Measurements from ENCODE around the gene PIGK.

Gene PIGK

DNA sequence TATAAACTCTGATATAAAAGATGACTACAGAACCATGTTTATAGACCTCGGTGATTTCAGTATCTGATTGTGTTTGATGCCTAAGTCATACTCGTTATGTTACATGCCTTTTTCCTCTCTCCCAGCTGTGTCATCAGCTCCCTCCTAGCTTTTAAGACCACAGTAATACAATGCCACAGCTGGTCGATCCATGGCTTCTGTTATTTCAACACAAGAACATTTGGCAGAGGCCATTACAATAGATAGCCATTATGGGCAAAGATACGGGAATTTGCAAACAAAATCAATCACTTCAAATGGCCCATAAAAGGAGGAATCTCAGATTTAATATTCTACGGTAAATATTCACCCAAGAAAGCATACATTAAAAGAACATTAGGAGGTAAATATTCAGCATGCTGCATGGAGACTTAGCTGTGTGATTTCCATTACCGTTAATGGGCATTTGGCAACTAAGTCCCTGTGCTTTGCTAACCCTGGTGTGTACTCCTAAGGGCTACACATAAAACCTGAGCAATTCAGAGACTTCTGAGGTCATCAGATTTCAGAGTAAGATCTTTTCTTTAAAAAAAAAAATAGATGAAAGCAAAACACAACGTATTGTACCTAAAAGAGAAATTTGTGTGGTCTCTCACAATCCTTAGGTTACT, 153.4 kb downstream of the PIGK start:
- Histone ChIP-seq H3K9ac (ENCODE audit: low read depth, low read length) (no peak overlapping the region), H3K9me3 (ENCODE audit: insufficient read depth, low read length, severe bottlenecking) (no peaks in the 10 kb centered on the region), H3K4me2 (ENCODE audit: insufficient read depth, low read length) (no peak overlapping the region), H3K79me2 (ENCODE audit: insufficient read depth, low read length) (no peaks in the 10 kb centered on the region), H3K27me3 (ENCODE audit: insufficient read depth, low read length, poor library complexity) (peaks cover 3% of the 10 kb centered on the region), H3K4me3 (ENCODE audit: low read depth in 1 of 2, low read length in 2 of 2) (no peak overlapping the region), H4K20me1 (ENCODE audit: insufficient read depth, low read length) (no peaks in the 10 kb centered on the region), H3K36me3 (ENCODE audit: insufficient read depth, low read length) (no peaks in the 10 kb centered on the region), H3K27ac (ENCODE audit: low read length) (no peak overlapping the region), H3K4me1 (ENCODE audit: insufficient read depth, low read length) (no peaks in the 10 kb centered on the region), H2AFZ (ENCODE audit: low read depth, low read length) (no peak overlapping the region)
- no peak for TF ChIP-seq EZH2 (IDR thresholded peaks at IDR 0.05; ENCODE audit: borderline replicate concordance, low read depth, low read length, severe bottlenecking)
- TF ChIP-seq, protein P1, sequence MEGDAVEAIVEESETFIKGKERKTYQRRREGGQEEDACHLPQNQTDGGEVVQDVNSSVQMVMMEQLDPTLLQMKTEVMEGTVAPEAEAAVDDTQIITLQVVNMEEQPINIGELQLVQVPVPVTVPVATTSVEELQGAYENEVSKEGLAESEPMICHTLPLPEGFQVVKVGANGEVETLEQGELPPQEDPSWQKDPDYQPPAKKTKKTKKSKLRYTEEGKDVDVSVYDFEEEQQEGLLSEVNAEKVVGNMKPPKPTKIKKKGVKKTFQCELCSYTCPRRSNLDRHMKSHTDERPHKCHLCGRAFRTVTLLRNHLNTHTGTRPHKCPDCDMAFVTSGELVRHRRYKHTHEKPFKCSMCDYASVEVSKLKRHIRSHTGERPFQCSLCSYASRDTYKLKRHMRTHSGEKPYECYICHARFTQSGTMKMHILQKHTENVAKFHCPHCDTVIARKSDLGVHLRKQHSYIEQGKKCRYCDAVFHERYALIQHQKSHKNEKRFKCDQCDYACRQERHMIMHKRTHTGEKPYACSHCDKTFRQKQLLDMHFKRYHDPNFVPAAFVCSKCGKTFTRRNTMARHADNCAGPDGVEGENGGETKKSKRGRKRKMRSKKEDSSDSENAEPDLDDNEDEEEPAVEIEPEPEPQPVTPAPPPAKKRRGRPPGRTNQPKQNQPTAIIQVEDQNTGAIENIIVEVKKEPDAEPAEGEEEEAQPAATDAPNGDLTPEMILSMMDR (IDR thresholded peaks at IDR 0.05; ENCODE audit: borderline replicate concordance, extremely low read depth, low read length, poor library complexity, severe bottlenecking) = no peak
- ATAC-seq (ENCODE audit: insufficient read depth, low read depth) = no peak
- no peak for DNase-seq

DNA sequence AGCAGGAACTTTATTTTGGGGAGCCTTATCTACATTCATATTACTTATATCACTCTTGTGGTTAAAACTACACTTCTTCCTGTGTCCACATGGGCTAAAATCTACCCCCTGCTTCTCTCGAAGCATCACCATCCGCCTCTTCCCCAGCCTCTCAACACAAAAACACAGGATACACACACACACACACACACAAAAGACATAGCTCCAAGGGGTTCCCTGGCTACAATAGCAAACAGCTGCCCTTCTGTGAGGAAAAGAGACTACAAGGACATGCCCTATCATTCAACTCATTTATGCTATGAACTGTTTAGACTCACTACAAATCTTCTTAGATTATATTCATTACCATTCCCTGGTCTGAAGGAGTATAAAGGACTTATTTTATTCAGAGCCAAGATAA, 155.0 kb downstream of the PIGK start:
- ATAC-seq (ENCODE audit: insufficient read depth, low read depth) (no peak), DNase-seq (no peak)
- TF ChIP-seq, protein P1 (IDR thresholded peaks at IDR 0.05; ENCODE audit: borderline replicate concordance, extremely low read depth, low read length, poor library complexity, severe bottlenecking) = no peak
- TF ChIP-seq EZH2 (IDR thresholded peaks at IDR 0.05; ENCODE audit: borderline replicate concordance, low read depth, low read length, severe bottlenecking) = no peak
- Histone ChIP-seq H2AFZ (ENCODE audit: low read depth, low read length) (no peak overlapping the region), H3K27me3 (ENCODE audit: insufficient read depth, low read length, poor library complexity) (no peaks in the 10 kb centered on the region), H3K36me3 (ENCODE audit: insufficient read depth, low read length) (no peaks in the 10 kb centered on the region), H3K4me2 (ENCODE audit: insufficient read depth, low read length) (no peak overlapping the region), H3K27ac (ENCODE audit: low read length) (no peak overlapping the region), H3K79me2 (ENCODE audit: insufficient read depth, low read length) (no peaks in the 10 kb centered on the region), H4K20me1 (ENCODE audit: insufficient read depth, low read length) (no peaks in the 10 kb centered on the region), H3K4me1 (ENCODE audit: insufficient read depth, low read length) (no peaks in the 10 kb centered on the region), H3K9me3 (ENCODE audit: insufficient read depth, low read length, severe bottlenecking) (no peaks in the 10 kb centered on the region), H3K4me3 (ENCODE audit: low read depth in 1 of 2, low read length in 2 of 2) (no peak overlapping the region), H3K9ac (ENCODE audit: low read depth, low read length) (no peak overlapping the region)

DNA sequence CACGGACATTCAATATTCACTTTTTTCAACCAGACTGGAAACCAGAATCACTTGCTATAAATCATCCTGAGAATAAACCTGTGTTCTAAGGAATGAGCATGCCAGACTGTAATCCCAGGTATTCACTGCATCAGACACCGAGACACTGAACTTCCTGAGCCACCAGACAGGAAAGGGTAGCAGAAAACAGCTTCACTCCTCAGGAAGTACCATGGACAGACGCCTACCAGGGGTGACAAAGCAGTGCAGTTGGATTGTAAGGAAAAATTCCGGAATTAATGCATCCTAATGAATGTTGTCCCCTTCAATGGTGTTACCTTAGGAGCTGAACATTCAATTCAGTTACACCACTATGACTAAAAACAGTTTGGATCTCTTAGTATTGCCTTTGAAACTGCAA, 156.1 kb downstream of the PIGK start:
- H2AFZ ChIP-seq (ENCODE audit: low read depth, low read length) = no peak overlapping the region
- ATAC-seq (ENCODE audit: insufficient read depth, low read depth) = no peak
- no peak overlapping the region for H3K9ac ChIP-seq (ENCODE audit: low read depth, low read length)
- no peak for DNase-seq
- H3K27me3 ChIP-seq (ENCODE audit: insufficient read depth, low read length, poor library complexity) = no peaks in the 10 kb centered on the region
- no peaks in the 10 kb centered on the region for H3K4me1 ChIP-seq (ENCODE audit: insufficient read depth, low read length)
- no peak for TF ChIP-seq EZH2 (IDR thresholded peaks at IDR 0.05; ENCODE audit: borderline replicate concordance, low read depth, low read length, severe bottlenecking)
- TF ChIP-seq, protein P1 (IDR thresholded peaks at IDR 0.05; ENCODE audit: borderline replicate concordance, extremely low read depth, low read length, poor library complexity, severe bottlenecking) = no peak
- H3K27ac ChIP-seq (ENCODE audit: low read length) = no peak overlapping the region
- no peak overlapping the region for H3K4me2 ChIP-seq (ENCODE audit: insufficient read depth, low read length)
- no peaks in the 10 kb centered on the region for H3K9me3 ChIP-seq (ENCODE audit: insufficient read depth, low read length, severe bottlenecking)
- H3K4me3 ChIP-seq (ENCODE audit: low read depth in 1 of 2, low read length in 2 of 2) = no peak overlapping the region
- H4K20me1 ChIP-seq (ENCODE audit: insufficient read depth, low read length) = no peaks in the 10 kb centered on the region
- H3K36me3 ChIP-seq (ENCODE audit: insufficient read depth, low read length) = no peaks in the 10 kb centered on the region
- H3K79me2 ChIP-seq (ENCODE audit: insufficient read depth, low read length) = no peaks in the 10 kb centered on the region
